ENCODE results near the gene CCND1. TPM values are rescaled to one million over a fixed set of nuclear protein-coding genes. Genes with fewer than 3 reads are reported as not detected.

The CCND1 gene
- total and polyA plus RNA-seq, 10 of the 15 experiments (the other 5 are each of a cell fraction or from before 2014, with no cell fraction given): 0.09 to 6.6 (median 0.59) TPM; not detected in 2

GRCh38 chr11:69603111-69603836 is 37.7 kb upstream of the CCND1 start (continued):
- TF ChIP-seq PAX5 (IDR thresholded peaks at IDR 0.05; ENCODE audit: borderline replicate concordance, low read depth, low read length) (no peak), BRCA1 (IDR thresholded peaks at IDR 0.05; ENCODE audit: low read depth, low read length) (no peak)

DNA sequence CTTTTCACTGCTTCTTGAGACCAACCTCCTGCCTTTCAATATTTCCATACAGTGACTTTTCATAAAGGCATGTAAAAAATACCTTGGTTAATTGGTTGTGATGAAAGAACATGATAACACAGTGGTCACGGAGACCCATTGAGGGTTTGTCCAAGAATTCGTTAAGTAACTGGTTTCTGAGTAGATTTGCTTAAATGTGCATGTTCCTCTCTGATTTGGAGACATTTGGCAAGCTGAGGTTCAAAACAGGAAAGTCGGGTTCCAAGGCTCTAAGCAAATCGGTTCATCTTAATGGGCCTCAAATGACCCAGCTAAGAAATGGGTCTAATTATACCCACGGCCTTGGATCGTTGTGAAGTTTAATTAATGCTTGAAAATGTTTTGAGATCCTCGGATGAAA is 36.9 kb upstream of the CCND1 start:
- no peak for TF ChIP-seq SMC3 (IDR thresholded peaks at IDR 0.05; ENCODE audit: borderline replicate concordance, low read length)
- Histone ChIP-seq H3K79me2 (ENCODE audit: control insufficient read depth, insufficient read depth, low read length) (no peaks in the 10 kb centered on the region), H3K9me3 (replicated peaks; ENCODE audit: control insufficient read depth, insufficient read depth, low read length) (no peaks in the 10 kb centered on the region), H3K36me3 (ENCODE audit: control insufficient read depth in 2 of 2, insufficient read depth in 2 of 2, low read length in 1 of 2) (no peaks in the 10 kb centered on the region), H4K20me1 (ENCODE audit: control insufficient read depth, insufficient read depth) (no peaks in the 10 kb centered on the region), H3K4me3 (no peak overlapping the region), H3K27ac (ENCODE audit: control insufficient read depth, insufficient read depth) (no peak overlapping the region), H3K4me1 (ENCODE audit: control insufficient read depth, insufficient read depth, low read length) (no peaks in the 10 kb centered on the region), H3K9ac (ENCODE audit: control insufficient read depth, insufficient read depth, low read length) (no peak overlapping the region), H3K27me3 (replicated peaks in 1 of 2; ENCODE audit: control insufficient read depth in 2 of 2, insufficient read depth in 2 of 2, low read length in 1 of 2) (peaks cover 2 to 5% of the 10 kb centered on the region in 2 experiments), H2AFZ (ENCODE audit: control insufficient read depth, low read depth, low read length) (no peak overlapping the region), H3K4me2 (ENCODE audit: control insufficient read depth, insufficient read depth) (no peak overlapping the region)
- BruUV-seq (replicated peaks): no TSS peak
- DNase-seq (ENCODE audit: low read depth, low spot score) (no peak), FAIRE-seq (no peak), ATAC-seq (no peak)
- CTCF ChIA-PET: no interaction called here
- in situ Hi-C loops (cut with MboI): no loop called here
- RAD21 ChIA-PET (ENCODE audit: unreplicated experiment): no interaction called here
- whole genome bisulfite sequencing (ENCODE audit: insufficient coverage, insufficient replicate concordance, low lambda C conversion rate, missing lambda C conversion rate): 22% methylated on average over 7 of the region's 7 CpGs
- SMC1A ChIA-PET (ENCODE audit: uncharacterized antibody, unreplicated experiment): no interaction called here
- POLR2A ChIA-PET: no interaction called here
- intact Hi-C loops (cut with micrococcal nuclease; ENCODE audit: unreplicated experiment): no loop called here

DNA sequence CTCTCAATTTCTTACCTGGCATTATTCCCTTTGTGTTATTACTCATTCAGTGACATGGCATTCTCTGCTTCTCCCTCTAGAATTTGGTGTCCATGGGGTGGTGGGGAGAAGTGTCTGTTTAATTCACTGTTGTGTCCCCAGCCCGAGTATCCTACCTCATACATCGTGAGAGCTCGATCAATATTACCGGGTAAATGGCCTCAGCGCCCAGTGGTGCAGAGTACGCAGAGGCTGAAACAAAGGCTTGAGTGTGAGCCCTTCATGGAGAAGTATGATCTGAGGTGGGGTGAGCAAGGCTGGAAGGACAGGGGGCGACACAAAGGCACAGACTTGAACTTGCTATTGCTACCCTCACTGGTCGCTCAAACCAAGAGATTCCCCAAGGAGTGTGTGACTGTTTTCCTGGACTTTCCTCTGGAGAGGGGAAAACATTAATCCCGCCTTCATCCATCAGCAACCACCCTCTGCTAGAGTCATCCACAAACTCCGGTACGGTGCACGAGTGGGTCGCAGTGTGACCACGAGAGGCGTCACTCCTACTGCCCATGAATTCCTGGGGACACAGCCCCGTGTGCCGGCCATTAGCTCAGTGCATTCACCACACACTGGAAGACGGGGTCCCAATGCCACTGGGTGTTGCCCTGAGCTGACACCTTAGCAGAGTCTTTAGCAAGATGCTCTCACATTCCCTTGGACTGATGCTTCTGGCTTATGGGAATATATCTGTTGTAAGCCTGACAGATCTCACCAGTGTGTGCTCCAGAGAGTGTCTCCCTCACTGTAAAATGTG is 35.0 kb upstream of the CCND1 start:
- Histone ChIP-seq H3K4me3 (no peak overlapping the region), H3K4me2 (ENCODE audit: control insufficient read depth, insufficient read depth) (no peak overlapping the region), H3K9ac (ENCODE audit: control insufficient read depth, insufficient read depth, low read length) (no peak overlapping the region), H3K27ac (ENCODE audit: control insufficient read depth, insufficient read depth) (no peak overlapping the region), H3K9me3 (replicated peaks; ENCODE audit: control insufficient read depth, insufficient read depth, low read length) (no peaks in the 10 kb centered on the region; the same call in 2 of the 3 replicates), H4K20me1 (ENCODE audit: control insufficient read depth, insufficient read depth) (no peaks in the 10 kb centered on the region), H3K36me3 (ENCODE audit: control insufficient read depth in 2 of 2, insufficient read depth in 2 of 2, low read length in 1 of 2) (no peaks in the 10 kb centered on the region), H3K27me3 (replicated peaks in 1 of 2; ENCODE audit: control insufficient read depth in 2 of 2, insufficient read depth in 2 of 2, low read length in 1 of 2) (peaks cover 2 to 5% of the 10 kb centered on the region in 2 experiments; a peak in 3 of 4 replicates), H3K79me2 (ENCODE audit: control insufficient read depth, insufficient read depth, low read length) (no peaks in the 10 kb centered on the region), H3K4me1 (ENCODE audit: control insufficient read depth, insufficient read depth, low read length) (no peaks in the 10 kb centered on the region), H2AFZ (ENCODE audit: control insufficient read depth, low read depth, low read length) (no peak overlapping the region)
- in situ Hi-C loops (cut with MboI): no loop called here
- ChIA-PET POLR2A (no interaction called here), SMC1A (ENCODE audit: uncharacterized antibody, unreplicated experiment) (no interaction called here), CTCF (no interaction called here), RAD21 (ENCODE audit: unreplicated experiment) (no interaction called here)
- intact Hi-C loops (cut with micrococcal nuclease; ENCODE audit: unreplicated experiment): no loop called here
- no peak for ATAC-seq
- WGBS (ENCODE audit: insufficient coverage, insufficient replicate concordance, low lambda C conversion rate, missing lambda C conversion rate): 57% methylated on average over 18 of the region's 18 CpGs
- no TSS peak for BruUV-seq (replicated peaks)
- no peak for FAIRE-seq
- DNase-seq (ENCODE audit: low read depth, low spot score): no peak
- TF ChIP-seq NFIC (IDR thresholded peaks at IDR 0.05; ENCODE audit: low read depth, low read length): no peak
- TF ChIP-seq TCF3 (IDR thresholded peaks at IDR 0.05; ENCODE audit: borderline replicate concordance, insufficient read depth, low read depth, low read length): no peak
- TF ChIP-seq, protein P1, sequence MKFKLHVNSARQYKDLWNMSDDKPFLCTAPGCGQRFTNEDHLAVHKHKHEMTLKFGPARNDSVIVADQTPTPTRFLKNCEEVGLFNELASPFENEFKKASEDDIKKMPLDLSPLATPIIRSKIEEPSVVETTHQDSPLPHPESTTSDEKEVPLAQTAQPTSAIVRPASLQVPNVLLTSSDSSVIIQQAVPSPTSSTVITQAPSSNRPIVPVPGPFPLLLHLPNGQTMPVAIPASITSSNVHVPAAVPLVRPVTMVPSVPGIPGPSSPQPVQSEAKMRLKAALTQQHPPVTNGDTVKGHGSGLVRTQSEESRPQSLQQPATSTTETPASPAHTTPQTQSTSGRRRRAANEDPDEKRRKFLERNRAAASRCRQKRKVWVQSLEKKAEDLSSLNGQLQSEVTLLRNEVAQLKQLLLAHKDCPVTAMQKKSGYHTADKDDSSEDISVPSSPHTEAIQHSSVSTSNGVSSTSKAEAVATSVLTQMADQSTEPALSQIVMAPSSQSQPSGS (IDR thresholded peaks at IDR 0.05; ENCODE audit: low read length): no peak
- TF ChIP-seq SMC3 (IDR thresholded peaks at IDR 0.05; ENCODE audit: borderline replicate concordance, low read length): no peak
- TF ChIP-seq ZBTB40 (IDR thresholded peaks at IDR 0.05; ENCODE audit: borderline replicate concordance): no peak
